ENCODE results near the gene DAPK1.
"Not testable (repeated sequence)": the region's sequence is repeated elsewhere in the genome, so short reads cannot be mapped to it uniquely, and the experiment has no call there.

DAPK1 gene

GRCh38 chr9:87543251-87543650 lies 45.6 kb downstream of the DAPK1 start:
- no peak for DNase-seq (ENCODE audit: low spot score)

- no peak for DNase-seq (ENCODE audit: low spot score)
Observed at GRCh38 chr9:87545858-87546257, 48.2 kb downstream of the DAPK1 start.

- DNase-seq (ENCODE audit: low spot score), result no peak
Observed at GRCh38 chr9:87546704-87547103, 49.0 kb downstream of the DAPK1 start.

DNA sequence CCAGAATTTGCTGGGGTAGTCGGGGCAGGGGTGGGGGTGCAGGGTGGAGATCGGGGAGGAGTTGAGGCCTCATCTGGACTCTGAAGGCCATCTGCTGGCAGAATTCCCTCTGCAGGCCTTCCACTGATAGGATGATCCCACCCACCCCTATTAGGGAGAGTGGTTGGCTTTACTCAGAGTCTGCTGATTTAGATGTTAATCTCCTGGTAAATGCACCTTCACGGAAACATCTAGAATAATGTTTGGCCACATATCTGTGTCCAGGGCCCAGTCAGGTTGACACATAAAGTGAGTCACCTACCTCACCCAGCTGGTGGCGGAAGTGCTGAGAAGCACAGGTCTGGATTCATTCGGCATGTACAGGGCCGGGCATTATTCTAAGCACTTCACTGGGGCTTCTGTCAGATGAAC lies 50.0 kb downstream of the DAPK1 start:
- no peak for DNase-seq (ENCODE audit: low spot score)

DNA sequence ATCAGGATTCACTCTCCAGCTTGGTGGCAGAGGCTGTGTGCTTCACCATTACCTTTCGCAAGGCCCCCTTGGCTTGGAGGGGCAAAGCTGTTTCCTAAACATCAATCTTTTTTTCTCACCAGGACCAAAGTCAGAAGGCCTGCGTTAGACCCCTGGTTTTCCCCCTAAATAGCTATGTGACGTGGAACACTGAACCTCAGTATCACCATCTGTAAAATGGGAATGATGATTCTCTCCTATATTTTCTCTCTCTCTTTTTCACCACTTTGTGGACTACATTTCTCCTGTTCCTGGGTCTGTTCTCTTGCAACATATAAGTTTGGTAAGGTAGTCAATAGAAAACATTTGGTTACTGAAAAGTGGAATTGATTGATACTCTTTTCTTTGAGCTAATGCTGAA lies 50.5 kb downstream of the DAPK1 start:
- DNase-seq (ENCODE audit: low spot score), result no peak

DNA sequence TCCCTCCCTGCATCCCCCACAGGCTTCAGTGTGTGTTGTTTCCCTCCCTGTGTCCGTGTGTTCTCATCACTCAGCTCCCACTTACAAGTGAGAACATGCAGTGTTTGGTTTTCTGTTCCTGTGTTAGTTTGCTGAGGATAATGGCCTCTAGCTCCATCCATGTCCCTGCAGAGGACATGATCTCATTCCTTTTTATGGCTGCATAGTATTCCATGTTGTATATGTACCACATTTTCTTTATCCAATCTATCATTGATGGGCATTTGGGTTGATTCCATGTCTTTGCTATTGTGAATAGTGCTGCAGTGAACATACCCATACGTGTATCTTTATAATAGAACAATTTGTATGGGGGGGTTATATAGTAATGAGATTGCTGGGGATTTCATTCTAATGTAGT lies 51.4 kb downstream of the DAPK1 start:
- DNase-seq (ENCODE audit: low spot score), result not testable (repeated sequence)

GRCh38 chr9:87549791-87550190 lies 52.1 kb downstream of the DAPK1 start:
- no peak for DNase-seq (ENCODE audit: low spot score)

- no peak for DNase-seq (ENCODE audit: low spot score)
Observed at GRCh38 chr9:87550253-87550954, 52.7 kb downstream of the DAPK1 start.

- no peak for DNase-seq (ENCODE audit: low spot score)
Observed at GRCh38 chr9:87551772-87552217, 54.1 kb downstream of the DAPK1 start.

- DNase-seq (ENCODE audit: low spot score), result no peak
Observed at GRCh38 chr9:87554171-87554910, 56.7 kb downstream of the DAPK1 start.

- DNase-seq (ENCODE audit: low spot score), result no peak
Observed at GRCh38 chr9:87554976-87555375, 57.3 kb downstream of the DAPK1 start.

GRCh38 chr9:87556039-87556438 lies 58.4 kb downstream of the DAPK1 start:
- DNase-seq (ENCODE audit: low spot score), result no peak

GRCh38 chr9:87556821-87557220 lies 59.2 kb downstream of the DAPK1 start:
- no peak for DNase-seq (ENCODE audit: low spot score)

- DNase-seq (ENCODE audit: low spot score), result no peak
Observed at GRCh38 chr9:87557996-87558395, 60.3 kb downstream of the DAPK1 start.

DNA sequence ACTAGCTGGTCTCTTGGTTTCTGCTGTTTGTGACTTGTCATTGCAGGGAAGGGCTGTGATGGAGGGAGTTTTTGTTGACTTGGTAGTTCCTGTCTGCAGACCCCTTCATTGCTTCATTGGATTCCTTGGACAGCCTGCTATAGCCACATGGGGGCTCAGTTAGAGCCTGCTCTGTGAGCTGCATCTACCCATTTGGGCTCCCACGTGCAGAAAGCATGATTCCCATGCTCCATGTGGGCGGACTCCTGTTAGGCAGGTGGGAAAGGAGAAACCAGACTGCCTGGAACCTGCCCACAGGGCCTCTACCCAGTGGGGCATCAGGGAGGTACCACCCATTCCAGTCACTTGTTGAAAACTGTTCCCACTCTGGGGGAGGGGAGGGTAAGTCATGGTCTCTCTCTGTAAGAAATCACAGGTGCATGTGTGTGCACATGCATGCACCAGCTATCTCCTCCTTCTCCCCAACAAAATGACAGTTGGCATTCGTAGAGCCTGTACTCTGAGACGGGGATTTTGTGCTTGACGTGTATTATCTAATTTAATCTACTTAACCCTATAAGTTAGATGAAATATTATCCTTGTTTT lies 61.0 kb downstream of the DAPK1 start:
- DNase-seq (ENCODE audit: low spot score), result no peak

DNA sequence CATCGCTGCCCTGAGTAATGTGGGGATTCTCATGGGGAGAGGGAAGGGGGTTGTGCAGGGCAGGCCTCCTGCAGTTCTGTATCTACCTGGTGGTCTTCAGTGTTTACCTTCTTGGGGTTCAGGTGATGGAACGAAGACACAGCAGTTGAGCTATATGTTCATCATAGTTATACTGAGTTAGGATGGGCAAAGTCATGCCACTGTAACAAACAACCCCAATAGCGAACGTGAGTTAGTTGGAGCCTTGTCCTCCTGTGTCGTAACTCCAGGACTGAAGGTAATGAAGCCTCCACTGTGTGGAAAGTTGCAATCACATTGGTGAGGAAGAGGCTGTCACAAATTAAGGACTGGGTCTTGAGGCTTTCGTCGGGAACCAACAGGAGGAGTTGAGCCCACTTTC lies 64.4 kb downstream of the DAPK1 start:
- no peak for DNase-seq (ENCODE audit: low spot score)

DNA sequence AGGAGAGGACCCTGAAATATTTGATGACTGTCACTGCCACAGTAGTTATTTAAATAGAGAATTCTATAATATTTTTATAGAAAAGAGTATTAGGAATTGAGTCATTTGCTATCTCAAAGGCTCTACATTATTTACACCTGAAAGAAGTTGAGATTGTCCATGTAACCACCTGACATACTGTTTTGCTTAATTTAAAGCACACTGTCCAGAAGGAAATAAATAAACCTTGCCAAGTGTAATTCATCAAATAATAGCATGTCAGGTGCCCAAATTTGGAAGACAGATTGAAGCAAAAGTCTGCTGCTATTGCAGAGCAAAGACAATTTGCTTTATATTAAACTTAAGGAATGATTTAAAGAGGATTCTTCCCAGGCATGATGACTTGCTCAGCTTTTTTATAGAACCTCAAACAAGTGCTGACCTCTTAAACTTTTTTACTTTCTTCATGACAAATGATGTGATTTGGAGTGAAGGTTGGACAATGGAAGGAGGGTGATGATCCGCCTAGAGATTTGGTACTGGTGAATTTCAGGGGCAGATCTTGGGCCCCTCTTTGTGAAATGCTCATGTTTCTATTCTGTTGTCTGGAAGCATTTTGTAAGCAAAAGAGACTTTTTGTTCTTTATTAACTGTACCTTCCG lies 65.0 kb downstream of the DAPK1 start:
- DNase-seq (ENCODE audit: low spot score), result no peak

- no peak for DNase-seq (ENCODE audit: low spot score)
Observed at GRCh38 chr9:87564111-87564510, 66.4 kb downstream of the DAPK1 start.

DNA sequence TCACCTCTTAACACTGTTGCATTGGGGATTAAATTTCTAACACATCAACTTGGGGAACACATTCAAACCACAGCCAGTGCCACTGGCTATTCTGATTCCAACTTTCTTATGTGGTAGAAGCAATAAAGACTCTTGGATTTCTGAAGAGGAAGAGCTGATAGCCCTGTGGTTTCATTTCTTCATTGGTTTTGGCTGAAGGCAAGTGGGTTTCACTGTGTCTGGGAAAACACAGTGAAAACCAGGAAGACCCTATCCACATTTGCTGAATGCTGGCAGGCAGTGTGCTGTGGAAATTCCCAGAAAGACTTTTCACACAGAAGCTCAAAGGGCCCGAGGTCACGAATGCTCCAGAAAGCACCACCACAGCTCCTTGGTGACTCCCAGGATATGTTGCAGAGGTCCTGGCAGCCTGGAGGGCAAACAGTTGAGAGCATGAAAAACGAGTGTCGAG lies 67.1 kb downstream of the DAPK1 start:
- no peak for DNase-seq (ENCODE audit: low spot score)

DNA sequence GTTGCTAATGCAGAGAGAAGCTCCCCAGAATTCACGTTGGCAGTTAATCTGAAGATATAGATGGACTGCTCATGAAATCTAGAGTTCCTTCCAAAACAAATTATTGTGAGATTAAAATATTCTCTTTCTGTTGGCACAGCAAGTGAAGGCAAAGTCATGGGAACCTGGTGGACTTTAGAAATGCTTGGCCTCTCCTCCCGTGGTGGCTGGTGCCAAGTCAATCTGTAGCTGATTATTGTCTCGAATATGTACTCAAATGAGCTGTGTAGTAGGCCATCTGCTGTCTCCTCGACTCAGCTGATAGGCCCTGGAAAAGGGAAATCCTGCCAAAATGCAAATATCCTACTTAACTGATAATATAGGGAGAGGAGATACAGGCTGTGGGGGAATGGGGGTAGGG lies 69.3 kb downstream of the DAPK1 start:
- no peak for DNase-seq (ENCODE audit: low spot score)

- no peak for DNase-seq (ENCODE audit: low spot score)
Observed at GRCh38 chr9:87567571-87567970, 69.9 kb downstream of the DAPK1 start.

DNA sequence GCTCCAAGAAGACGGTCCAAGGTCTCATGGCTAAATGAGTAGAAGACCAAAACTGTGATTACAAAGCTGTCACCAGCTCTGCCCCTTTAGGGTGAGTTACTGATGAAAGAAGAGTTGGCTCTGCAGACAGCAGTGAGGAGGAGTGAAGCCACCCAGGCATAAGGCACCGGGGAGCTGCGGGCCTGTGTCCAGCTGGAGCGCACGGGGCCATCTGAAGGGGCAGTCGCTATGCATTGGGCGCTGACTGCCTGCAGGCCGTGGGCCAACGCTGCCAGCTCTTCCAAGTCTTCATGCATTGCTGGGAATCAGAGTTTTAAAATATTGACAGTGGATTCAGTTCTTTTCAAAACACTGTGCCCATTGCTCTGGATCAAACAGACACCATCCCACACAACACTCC lies 70.3 kb downstream of the DAPK1 start:
- no peak for DNase-seq (ENCODE audit: low spot score)

GRCh38 chr9:87568401-87568800 lies 70.7 kb downstream of the DAPK1 start:
- DNase-seq (ENCODE audit: low spot score), result no peak
